Effector memory CD4-positive, alpha-beta T cell (primary cell): ENCODE data around the gene FAM89B.

Experiments used
- DNase-seq, 3 donors: peaks; one replicate each; pipeline ENCODE4 v3.0.0-alpha.2; 2020
- H3K27ac ChIP-seq: 2 replicates; pipeline ENCODE4 v1.7.0; 2013; ENCODE audit warnings: mild to moderate bottlenecking, low read length, moderate library complexity; ENCODE audit not compliant: insufficient read depth, poor library complexity, severe bottlenecking
- H3K27me3 ChIP-seq: replicated peaks from 2 replicates; pipeline ENCODE4 v1.7.0; 2013; ENCODE audit warnings: mild to moderate bottlenecking, low read length; ENCODE audit not compliant: insufficient read depth, control insufficient read depth, poor library complexity, severe bottlenecking
- H3K36me3 ChIP-seq: 2 replicates; pipeline ENCODE4 v1.7.0; 2013; ENCODE audit warnings: mild to moderate bottlenecking, low read length, moderate library complexity; ENCODE audit not compliant: control insufficient read depth, insufficient read depth
- H3K4me1 ChIP-seq: 2 replicates; pipeline ENCODE4 v1.7.0; 2013; ENCODE audit warnings: low read length, mild to moderate bottlenecking; ENCODE audit not compliant: control insufficient read depth, insufficient read depth, poor library complexity, severe bottlenecking
- H3K4me3 ChIP-seq: 2 replicates; pipeline ENCODE4 v1.7.0; 2013; ENCODE audit warnings: low read length, low read depth, mild to moderate bottlenecking; ENCODE audit not compliant: insufficient read depth, poor library complexity, severe bottlenecking
- H3K9me3 ChIP-seq: 2 replicates; pipeline ENCODE4 v1.7.0; 2013; ENCODE audit warnings: mild to moderate bottlenecking, low read length, moderate library complexity; ENCODE audit not compliant: control insufficient read depth

FAM89B gene

DNA sequence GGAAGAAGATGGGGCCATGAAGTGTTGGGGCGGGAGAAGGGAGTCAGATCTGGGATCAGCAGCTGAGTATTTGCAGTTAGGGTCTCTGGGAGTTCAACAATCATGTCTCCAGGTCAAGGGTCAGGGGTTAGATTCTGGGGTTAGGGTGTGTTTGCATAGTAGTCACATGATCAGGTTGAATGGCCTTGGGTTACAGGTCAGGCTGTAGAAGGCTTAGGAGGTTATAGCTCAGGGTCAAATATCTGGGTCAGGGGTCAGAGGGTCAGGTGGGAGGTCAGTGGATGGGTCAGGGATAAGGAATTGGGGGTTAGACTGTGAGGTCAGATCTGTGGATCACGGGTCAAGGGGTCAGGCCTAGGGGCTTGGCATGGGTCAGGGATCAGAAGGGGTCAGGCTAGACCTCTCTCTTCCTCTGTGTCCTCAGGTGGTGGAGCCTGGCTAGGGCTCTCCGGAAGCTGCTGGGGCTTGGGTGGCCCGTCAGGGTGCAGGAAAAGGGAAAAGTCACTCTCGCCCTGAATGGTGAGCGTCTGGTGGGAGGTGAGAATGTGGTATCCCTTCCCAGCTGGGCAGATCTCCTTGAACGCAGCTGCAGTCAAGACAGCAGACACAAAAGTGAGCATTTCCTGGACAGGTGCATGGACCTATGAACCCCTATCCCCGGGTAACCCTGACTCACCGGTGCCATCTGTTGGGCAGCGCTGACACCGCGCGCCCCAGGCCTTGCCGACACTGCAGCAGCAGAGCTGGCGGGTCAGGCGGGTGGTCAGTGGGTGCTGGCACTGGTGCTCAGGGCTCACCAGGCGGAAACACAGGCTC lies 20.6 kb upstream of the FAM89B start:
- peak; percentile 38 to 52 (median 44) for DNase-seq
- no peak overlapping the region for H3K4me3 ChIP-seq
- H3K36me3 ChIP-seq, result peaks cover 10% of the 10 kb centered on the region
- no peak overlapping the region for H3K27ac ChIP-seq
- H3K4me1 ChIP-seq, result peaks cover 60% of the 10 kb centered on the region
- H3K27me3 ChIP-seq, result no peaks in the 10 kb centered on the region
- H3K9me3 ChIP-seq, result no peaks in the 10 kb centered on the region

DNA sequence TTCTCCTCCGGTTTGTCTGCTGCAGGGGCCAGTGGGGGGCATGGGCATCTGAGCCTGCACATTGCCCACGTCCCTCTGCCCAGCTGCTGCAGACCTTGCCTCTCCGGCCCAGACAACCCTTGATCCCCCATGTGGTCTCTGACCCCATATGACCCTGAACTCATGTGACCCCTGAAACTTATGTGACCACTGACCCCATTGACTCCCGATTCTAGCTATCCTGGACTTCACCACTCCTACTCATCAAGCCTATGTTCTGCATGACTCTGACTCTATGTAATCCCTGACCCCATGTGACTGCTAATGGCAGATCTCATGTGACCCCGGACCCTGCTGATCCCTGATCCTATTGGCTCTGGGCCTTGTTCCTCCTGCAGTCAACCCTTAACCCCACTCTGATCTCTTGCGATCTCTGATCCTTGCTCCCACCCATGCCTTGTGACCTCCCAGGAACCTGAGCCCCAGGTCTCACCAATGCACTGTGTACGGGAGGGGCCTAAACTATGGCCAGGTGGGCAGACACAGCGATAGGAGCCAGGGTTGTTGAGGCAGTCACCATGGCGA lies 19.9 kb upstream of the FAM89B start:
- no peaks in the 10 kb centered on the region for H3K9me3 ChIP-seq
- H3K4me3 ChIP-seq, result no peak overlapping the region
- H3K27ac ChIP-seq, result peak overlapping the region; percentile 49
- H3K4me1 ChIP-seq, result peaks cover 59% of the 10 kb centered on the region
- H3K27me3 ChIP-seq, result no peaks in the 10 kb centered on the region
- no peak for DNase-seq
- peaks cover 10% of the 10 kb centered on the region for H3K36me3 ChIP-seq

DNA sequence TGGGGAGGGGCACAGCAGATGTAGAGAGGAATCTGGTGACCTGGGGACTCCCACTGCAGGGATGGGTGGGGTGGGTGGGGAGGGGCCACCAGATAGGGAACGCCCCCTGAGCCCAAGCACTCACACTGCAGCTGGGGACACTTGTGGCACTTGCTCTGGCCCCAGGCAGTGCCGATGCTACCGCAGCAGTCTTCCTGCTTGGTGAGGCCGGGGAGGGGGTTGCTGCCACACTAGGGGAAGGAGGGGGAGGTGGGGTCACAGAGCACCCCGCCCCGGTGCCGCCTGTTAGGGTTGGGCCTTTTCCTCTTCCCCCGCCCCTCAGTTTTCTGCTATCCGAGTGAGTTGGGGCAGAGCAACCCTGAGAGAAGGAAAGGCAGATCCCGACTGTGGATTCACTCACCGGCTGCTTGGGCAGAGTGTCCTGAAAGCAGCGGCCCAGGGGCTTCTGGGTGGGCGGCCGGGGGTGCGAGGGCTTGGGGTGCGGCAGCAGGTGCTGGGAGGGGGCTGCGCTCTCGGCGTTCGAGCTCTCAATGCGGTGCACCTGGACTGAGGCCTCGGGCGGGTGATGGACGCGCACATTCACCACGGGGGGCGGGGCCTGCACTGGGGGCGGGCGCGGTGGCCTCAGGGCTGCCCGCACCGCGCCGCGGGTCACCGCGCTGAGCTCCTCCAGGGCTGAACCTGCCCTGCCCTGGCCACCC lies 18.9 kb upstream of the FAM89B start:
- DNase-seq, result peak; percentile 53 to 69 (median 69)
- Histone ChIP-seq H3K27ac (peak overlapping the region; percentile 49), H3K9me3 (no peaks in the 10 kb centered on the region), H3K4me3 (peak overlapping the region; percentile 21), H3K27me3 (no peaks in the 10 kb centered on the region), H3K4me1 (peaks cover 55% of the 10 kb centered on the region), H3K36me3 (peaks cover 10% of the 10 kb centered on the region)

DNA sequence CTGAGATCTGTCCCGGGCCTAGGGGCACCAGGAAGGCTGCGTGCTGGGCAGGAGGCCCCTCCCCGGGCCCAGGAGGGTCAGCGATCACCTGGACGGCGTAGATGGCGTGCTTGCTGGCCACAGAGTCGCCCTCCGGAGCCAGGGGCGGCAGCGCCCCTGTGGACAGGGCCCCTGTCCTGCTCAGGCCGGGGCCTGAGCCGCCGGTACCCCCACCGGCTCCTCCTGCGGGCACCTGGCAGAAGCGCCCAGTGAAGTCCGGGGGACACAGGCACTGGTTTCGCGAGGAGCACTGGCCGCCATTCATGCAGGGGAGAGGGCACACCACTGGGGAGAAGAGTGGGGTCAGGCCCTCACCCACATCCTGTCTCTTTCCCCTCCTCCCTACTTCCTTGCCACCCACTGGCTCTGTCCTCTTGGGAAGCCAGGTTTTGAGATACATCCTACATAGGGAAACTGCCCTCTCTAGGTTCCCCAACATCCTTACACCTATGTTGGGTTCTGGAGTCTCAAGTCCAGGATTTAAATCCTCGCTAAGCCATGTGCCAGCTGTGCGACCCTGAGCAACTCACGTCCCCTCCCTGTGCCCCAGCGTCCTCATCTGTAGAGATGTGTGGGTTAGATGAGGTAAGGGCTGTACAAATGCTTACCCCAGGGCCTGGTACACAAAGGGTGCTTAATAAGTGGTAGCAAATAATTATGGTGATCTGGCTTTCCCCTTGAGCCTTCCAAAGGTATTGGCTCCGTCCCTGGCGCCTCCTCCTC lies 18.1 kb upstream of the FAM89B start:
- no peak for DNase-seq
- Histone ChIP-seq H3K4me3 (peak overlapping the region; percentile 21), H3K27me3 (no peaks in the 10 kb centered on the region), H3K36me3 (peaks cover 10% of the 10 kb centered on the region), H3K27ac (peak overlapping the region; percentile 48), H3K4me1 (peaks cover 63% of the 10 kb centered on the region), H3K9me3 (no peaks in the 10 kb centered on the region)

DNA sequence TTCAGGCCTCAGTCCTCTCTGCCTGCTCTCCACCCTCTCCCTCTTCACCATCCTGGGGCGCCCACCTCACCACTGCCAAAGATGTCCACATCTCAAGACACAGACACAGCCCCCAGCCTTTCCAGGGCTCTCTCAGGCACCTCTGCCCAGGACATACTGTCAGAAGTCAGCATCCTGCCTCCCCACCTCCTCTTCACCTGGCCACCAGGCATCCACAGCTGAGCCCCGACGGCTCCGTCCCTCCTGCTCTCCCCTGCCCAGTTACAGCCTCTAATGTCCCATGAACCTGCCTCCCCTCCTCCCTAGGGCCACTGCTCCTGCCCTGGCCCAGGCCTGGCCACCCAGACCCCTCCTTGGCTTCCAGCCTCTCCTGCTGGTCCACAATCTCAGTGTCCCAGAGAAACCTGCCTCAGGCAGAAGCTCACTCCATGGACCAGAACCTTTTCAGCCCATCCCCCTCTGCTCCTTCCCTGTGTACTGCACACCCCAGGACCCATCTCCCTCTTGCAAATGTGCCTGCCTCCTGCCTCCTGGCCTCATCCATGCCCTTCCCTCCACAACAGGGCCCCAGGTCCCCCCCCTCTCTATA lies 17.4 kb upstream of the FAM89B start:
- Histone ChIP-seq H3K36me3 (peaks cover 10% of the 10 kb centered on the region), H3K27ac (peak overlapping the region; percentile 54), H3K9me3 (no peaks in the 10 kb centered on the region), H3K4me1 (peaks cover 64% of the 10 kb centered on the region), H3K4me3 (no peak overlapping the region), H3K27me3 (no peaks in the 10 kb centered on the region)
- no peak for DNase-seq

DNA sequence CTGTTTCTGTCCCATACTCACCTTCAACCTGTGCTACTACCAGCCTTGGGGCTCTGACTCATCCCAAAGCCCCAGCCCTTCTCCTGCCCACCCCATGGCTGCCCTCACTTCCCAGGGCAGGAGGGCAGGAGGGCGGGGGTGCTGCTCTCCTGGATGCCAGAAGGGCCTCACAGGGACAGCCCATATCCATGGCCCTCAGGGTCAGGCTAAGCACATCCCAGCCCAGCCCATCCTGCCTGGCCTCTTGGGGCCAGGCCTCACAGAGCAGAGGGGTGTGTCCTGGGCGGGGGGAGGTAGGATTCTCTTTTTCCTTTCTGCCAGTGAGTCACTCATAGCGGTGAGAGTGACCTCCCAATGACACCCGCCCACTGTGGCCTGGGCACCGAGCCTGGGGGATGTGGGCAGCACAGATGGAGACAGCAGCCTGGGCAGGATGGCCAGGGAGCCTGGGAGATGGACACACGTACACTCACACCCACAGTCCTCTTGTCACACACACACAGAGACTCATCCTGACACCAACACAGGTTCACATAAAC lies 16.6 kb upstream of the FAM89B start:
- Histone ChIP-seq H3K27ac (peak overlapping the region; percentile 82), H3K36me3 (peaks cover 10% of the 10 kb centered on the region), H3K4me3 (no peak overlapping the region), H3K27me3 (no peaks in the 10 kb centered on the region), H3K4me1 (peaks cover 66% of the 10 kb centered on the region), H3K9me3 (no peaks in the 10 kb centered on the region)
- no peak for DNase-seq

DNA sequence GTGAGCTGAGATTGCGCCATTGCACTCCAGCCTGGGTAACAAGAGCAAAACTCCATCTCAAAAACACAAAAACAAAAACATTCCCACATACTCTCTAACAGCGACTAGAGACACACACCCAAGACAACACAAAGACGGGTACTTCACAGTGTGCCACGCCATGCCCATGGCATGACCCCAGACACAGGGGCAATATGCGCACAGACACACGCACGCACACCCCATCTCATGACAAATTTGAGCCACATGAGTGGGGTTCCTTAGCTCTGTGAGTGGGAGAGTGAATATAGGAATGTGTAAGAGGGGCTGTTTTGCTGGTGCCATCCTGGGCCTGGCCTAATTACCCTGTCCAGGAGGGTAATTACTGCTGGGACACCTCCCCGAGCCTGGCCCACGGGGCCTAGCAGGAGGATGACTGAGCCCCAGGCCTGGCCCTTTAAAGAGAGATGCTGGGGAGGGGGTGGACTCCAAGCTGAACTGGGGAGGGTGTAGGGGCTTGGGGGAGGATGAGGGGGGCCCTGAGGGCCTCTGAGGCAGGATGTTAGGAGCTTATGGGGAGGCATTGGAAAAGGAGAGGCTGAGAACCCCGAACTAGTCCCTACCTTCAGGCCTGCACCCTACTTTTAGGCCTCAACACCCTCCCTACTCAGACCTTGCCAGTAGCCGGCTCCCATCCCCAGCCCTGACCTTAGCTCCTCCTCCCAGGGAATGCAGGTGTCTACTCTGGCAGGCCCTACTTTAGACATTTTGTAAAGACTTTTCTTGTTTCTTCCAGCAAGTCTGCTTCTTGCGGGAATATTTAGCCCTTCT lies 15.7 kb upstream of the FAM89B start:
- Histone ChIP-seq H3K27ac (peak overlapping the region; percentile 82), H3K4me3 (peak overlapping the region; percentile 42)

DNA sequence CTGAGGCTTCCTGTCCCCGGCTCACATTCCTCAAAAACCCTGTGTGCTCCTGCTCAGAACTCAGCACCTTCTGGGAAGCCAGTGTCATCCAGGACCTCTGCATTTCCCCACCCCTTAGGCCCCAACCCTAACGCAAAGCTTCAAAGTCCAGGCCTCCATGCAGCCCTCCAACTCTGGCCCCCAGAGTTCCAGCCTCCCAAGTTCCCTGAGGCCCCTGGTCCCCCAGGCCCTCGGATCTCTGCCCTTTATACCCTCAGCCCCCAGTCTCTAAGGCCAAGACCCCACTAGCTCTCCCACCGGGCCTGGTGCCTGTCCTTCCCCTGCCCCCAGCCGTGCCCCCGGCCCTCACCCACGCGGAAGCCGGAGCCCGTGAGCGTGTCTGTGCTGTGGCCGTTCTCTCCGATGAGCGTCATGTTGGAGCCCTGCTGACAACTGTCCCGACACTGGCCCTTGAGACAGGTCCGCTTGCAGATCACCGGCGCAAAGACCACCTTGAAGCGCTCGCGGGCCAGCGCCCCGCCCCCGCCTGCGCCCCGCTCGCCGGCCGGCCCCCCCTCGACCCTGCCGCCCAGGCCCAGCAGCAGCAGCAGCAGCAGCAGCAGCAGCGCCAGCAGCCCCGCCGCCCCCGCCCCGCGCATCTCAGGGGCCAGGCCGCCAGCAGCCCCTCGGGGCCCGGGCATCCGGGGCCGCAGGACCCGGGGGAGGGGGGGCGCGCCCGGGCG lies 14.9 kb upstream of the FAM89B start:
- H3K4me1 ChIP-seq, result peaks cover 58% of the 10 kb centered on the region
- DNase-seq, result no peak
- H3K9me3 ChIP-seq, result no peaks in the 10 kb centered on the region
- H3K4me3 ChIP-seq, result peak overlapping the region; percentile 62
- peak overlapping the region; percentile 82 for H3K27ac ChIP-seq
- no peaks in the 10 kb centered on the region for H3K27me3 ChIP-seq
- no peaks in the 10 kb centered on the region for H3K36me3 ChIP-seq

More for the DNA sequence above, 15.7 kb upstream of the FAM89B start:
- Histone ChIP-seq H3K9me3 (no peaks in the 10 kb centered on the region), H3K27me3 (no peaks in the 10 kb centered on the region), H3K36me3 (peaks cover 1% of the 10 kb centered on the region), H3K4me1 (peaks cover 66% of the 10 kb centered on the region)
- no peak for DNase-seq
